ENCODE measurements around the gene CACNG8.

CACNG8 gene

GRCh38 chr19:54021363-54021762 is 58.6 kb downstream of the CACNG8 start:
- no peaks in the 10 kb centered on the region for H3K4me1 ChIP-seq (ENCODE audit: control insufficient read depth, insufficient read depth, low read depth, low read length)
- H2AFZ ChIP-seq (ENCODE audit: low read depth, low read length) = no peak overlapping the region
- WGBS = 82% methylated on average over 8 of the region's 8 CpGs
- H2BK12ac ChIP-seq (ENCODE audit: low read length in 2 of 2) = no peak overlapping the region
- no peak for DNase-seq
- no peak overlapping the region for H4K8ac ChIP-seq (ENCODE audit: low read length)
- H3K23ac ChIP-seq (ENCODE audit: low read length in 2 of 2) = no peak overlapping the region
- H2BK5ac ChIP-seq (ENCODE audit: low read depth, low read length, poor library complexity, severe bottlenecking) = no peak overlapping the region
- H3K27me3 ChIP-seq (ENCODE audit: control insufficient read depth in 1 of 2, insufficient read depth in 1 of 2, low read length in 2 of 2) = peaks cover 0 to 2% of the 10 kb centered on the region in 2 experiments
- H2BK15ac ChIP-seq (ENCODE audit: low read depth, poor library complexity, severe bottlenecking) = no peak overlapping the region
- no peak overlapping the region for H3K4ac ChIP-seq (ENCODE audit: low read depth in 1 of 2, low read length in 2 of 2)
- H3K9ac ChIP-seq (ENCODE audit: low read length) = no peak overlapping the region
- H2BK120ac ChIP-seq (ENCODE audit: low read depth, low read length) = no peak overlapping the region
- no peak overlapping the region for H3K4me2 ChIP-seq (ENCODE audit: low read length, poor library complexity, severe bottlenecking)
- peaks cover 4% of the 10 kb centered on the region for H3K9me3 ChIP-seq (ENCODE audit: control insufficient read depth, low read length)
- H4K91ac ChIP-seq (ENCODE audit: low read length) = no peak overlapping the region
- no peak overlapping the region for H3K27ac ChIP-seq (ENCODE audit: low read length, poor library complexity, severe bottlenecking)
- no peak overlapping the region for H3K14ac ChIP-seq (ENCODE audit: low read length in 2 of 2)
- no peaks in the 10 kb centered on the region for H3K79me1 ChIP-seq (replicated peaks; ENCODE audit: low read length, poor library complexity, severe bottlenecking)
- H3K18ac ChIP-seq (ENCODE audit: low read depth in 1 of 2, low read length in 2 of 2) = no peak overlapping the region
- H3K36me3 ChIP-seq (ENCODE audit: control insufficient read depth in 1 of 2, insufficient read depth in 2 of 2, low read depth in 1 of 2, low read length in 2 of 2) = no peaks in the 10 kb centered on the region
- no peak overlapping the region for H2AK5ac ChIP-seq (ENCODE audit: low read length, severe bottlenecking)
- H3K4me3 ChIP-seq (ENCODE audit: insufficient read depth in 1 of 2, low read depth in 1 of 2, low read length in 2 of 2) = no peak overlapping the region

DNA sequence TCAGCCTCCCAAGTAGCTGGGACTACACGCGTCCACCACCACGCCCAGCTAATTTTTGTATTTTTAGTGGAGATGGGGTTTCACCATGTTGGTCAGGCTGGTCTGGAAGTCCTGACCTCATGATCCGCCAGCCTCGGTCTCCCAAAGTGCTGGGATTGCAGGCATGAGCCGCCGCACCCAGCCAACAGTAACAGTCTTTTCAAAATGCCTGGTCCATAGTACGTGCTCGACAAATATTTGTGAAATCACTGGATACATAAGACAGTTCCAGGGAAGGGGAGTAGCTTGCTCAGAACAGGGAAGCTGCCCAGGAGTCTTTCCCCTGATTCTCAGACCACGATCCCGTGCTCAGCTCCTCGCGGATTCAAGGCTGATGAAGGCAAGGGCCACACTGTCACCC is 59.2 kb downstream of the CACNG8 start:
- Histone ChIP-seq H3K9me3 (ENCODE audit: control insufficient read depth, low read length) (peaks cover 4% of the 10 kb centered on the region), H2AK5ac (ENCODE audit: low read length, severe bottlenecking) (no peak overlapping the region), H3K4me2 (ENCODE audit: low read length, poor library complexity, severe bottlenecking) (no peak overlapping the region), H3K23ac (ENCODE audit: low read length in 2 of 2) (no peak overlapping the region), H4K8ac (ENCODE audit: low read length) (no peak overlapping the region), H2BK5ac (ENCODE audit: low read depth, low read length, poor library complexity, severe bottlenecking) (no peak overlapping the region), H2AFZ (ENCODE audit: low read depth, low read length) (no peak overlapping the region), H3K4me3 (ENCODE audit: insufficient read depth in 1 of 2, low read depth in 1 of 2, low read length in 2 of 2) (no peak overlapping the region), H2BK15ac (ENCODE audit: low read depth, poor library complexity, severe bottlenecking) (no peak overlapping the region), H3K27ac (ENCODE audit: low read length, poor library complexity, severe bottlenecking) (no peak overlapping the region), H2BK12ac (ENCODE audit: low read length in 2 of 2) (no peak overlapping the region), H3K14ac (ENCODE audit: low read length in 2 of 2) (no peak overlapping the region), H3K79me1 (replicated peaks; ENCODE audit: low read length, poor library complexity, severe bottlenecking) (no peaks in the 10 kb centered on the region), H4K91ac (ENCODE audit: low read length) (no peak overlapping the region), H3K9ac (ENCODE audit: low read length) (no peak overlapping the region), H3K18ac (ENCODE audit: low read depth in 1 of 2, low read length in 2 of 2) (no peak overlapping the region), H3K36me3 (ENCODE audit: control insufficient read depth in 1 of 2, insufficient read depth in 2 of 2, low read depth in 1 of 2, low read length in 2 of 2) (no peaks in the 10 kb centered on the region), H2BK120ac (ENCODE audit: low read depth, low read length) (no peak overlapping the region), H3K4ac (ENCODE audit: low read depth in 1 of 2, low read length in 2 of 2) (no peak overlapping the region), H3K27me3 (ENCODE audit: control insufficient read depth in 1 of 2, insufficient read depth in 1 of 2, low read length in 2 of 2) (no peaks in the 10 kb centered on the region), H3K4me1 (ENCODE audit: control insufficient read depth, insufficient read depth, low read depth, low read length) (no peaks in the 10 kb centered on the region)
- 92% methylated on average over 13 of the region's 13 CpGs for WGBS
- DNase-seq = no peak

DNA sequence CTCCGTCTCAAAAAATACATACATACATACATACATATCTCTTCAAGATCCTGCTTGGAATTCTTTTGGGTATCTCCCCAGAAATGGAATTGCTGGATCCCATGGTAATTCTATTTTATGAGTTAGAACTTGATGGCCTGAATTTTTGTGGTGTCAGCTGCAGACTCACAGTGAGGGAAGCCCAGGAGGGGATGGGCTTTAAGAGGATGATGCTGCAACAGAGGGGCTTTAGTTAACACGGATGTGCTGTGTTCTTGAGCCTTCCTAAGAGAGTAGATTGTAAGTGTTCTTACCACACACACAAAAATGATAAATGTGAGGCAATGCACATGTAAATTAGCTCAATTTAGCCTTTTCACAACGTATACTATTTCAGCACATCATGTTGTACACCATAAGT is 60.5 kb downstream of the CACNG8 start:
- no CpG with 5 or more reads among the region's 3 CpGs for WGBS

DNA sequence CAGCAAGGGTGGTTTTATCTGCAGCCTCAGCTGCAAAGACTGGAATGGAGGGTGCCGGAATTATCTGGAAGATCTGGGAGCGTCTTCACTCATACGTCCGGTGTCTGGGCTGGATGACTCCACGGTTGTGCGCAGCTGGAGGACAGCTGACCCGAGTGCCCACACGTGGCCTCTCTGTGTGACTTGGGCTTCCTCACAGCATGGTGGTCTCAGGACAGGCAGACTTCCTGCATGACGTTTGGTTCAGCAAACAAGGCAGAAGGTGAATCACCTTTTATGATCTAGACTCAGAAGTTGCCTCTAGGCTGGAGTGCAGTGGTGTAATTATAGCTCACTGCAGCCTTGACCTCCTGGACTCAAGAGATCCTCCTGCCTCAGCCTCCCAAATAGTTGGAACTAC is 61.9 kb downstream of the CACNG8 start:
- Histone ChIP-seq H3K9ac (ENCODE audit: low read length) (no peak overlapping the region), H3K23ac (ENCODE audit: low read length in 2 of 2) (no peak overlapping the region), H3K4me1 (ENCODE audit: control insufficient read depth, insufficient read depth, low read depth, low read length) (no peaks in the 10 kb centered on the region), H3K79me1 (replicated peaks; ENCODE audit: low read length, poor library complexity, severe bottlenecking) (no peaks in the 10 kb centered on the region), H2AFZ (ENCODE audit: low read depth, low read length) (no peak overlapping the region), H3K4me2 (ENCODE audit: low read length, poor library complexity, severe bottlenecking) (no peak overlapping the region), H2AK5ac (ENCODE audit: low read length, severe bottlenecking) (no peak overlapping the region), H3K36me3 (ENCODE audit: control insufficient read depth in 1 of 2, insufficient read depth in 2 of 2, low read depth in 1 of 2, low read length in 2 of 2) (no peaks in the 10 kb centered on the region), H3K4me3 (ENCODE audit: insufficient read depth in 1 of 2, low read depth in 1 of 2, low read length in 2 of 2) (no peak overlapping the region), H2BK120ac (ENCODE audit: low read depth, low read length) (no peak overlapping the region), H3K4ac (ENCODE audit: low read depth in 1 of 2, low read length in 2 of 2) (no peak overlapping the region), H3K18ac (ENCODE audit: low read depth in 1 of 2, low read length in 2 of 2) (no peak overlapping the region), H2BK12ac (ENCODE audit: low read length in 2 of 2) (no peak overlapping the region), H3K27me3 (ENCODE audit: control insufficient read depth in 1 of 2, insufficient read depth in 1 of 2, low read length in 2 of 2) (no peaks in the 10 kb centered on the region), H2BK5ac (ENCODE audit: low read depth, low read length, poor library complexity, severe bottlenecking) (no peak overlapping the region), H2BK15ac (ENCODE audit: low read depth, poor library complexity, severe bottlenecking) (no peak overlapping the region), H4K91ac (ENCODE audit: low read length) (no peak overlapping the region), H4K8ac (ENCODE audit: low read length) (no peak overlapping the region), H3K14ac (ENCODE audit: low read length in 2 of 2) (no peak overlapping the region), H3K9me3 (ENCODE audit: control insufficient read depth, low read length) (no peaks in the 10 kb centered on the region), H3K27ac (ENCODE audit: low read length, poor library complexity, severe bottlenecking) (no peak overlapping the region)
- 77% methylated on average over 9 of the region's 9 CpGs for WGBS
- no peak for DNase-seq

More for the DNA sequence above, 60.5 kb downstream of the CACNG8 start:
- H3K4me1 ChIP-seq (ENCODE audit: control insufficient read depth, insufficient read depth, low read depth, low read length) = no peaks in the 10 kb centered on the region
- H2AFZ ChIP-seq (ENCODE audit: low read depth, low read length) = no peak overlapping the region
- H2BK5ac ChIP-seq (ENCODE audit: low read depth, low read length, poor library complexity, severe bottlenecking) = no peak overlapping the region
- no peak overlapping the region for H3K4ac ChIP-seq (ENCODE audit: low read depth in 1 of 2, low read length in 2 of 2)
- H3K18ac ChIP-seq (ENCODE audit: low read depth in 1 of 2, low read length in 2 of 2) = no peak overlapping the region
- H2BK15ac ChIP-seq (ENCODE audit: low read depth, poor library complexity, severe bottlenecking) = no peak overlapping the region
- no peak overlapping the region for H2AK5ac ChIP-seq (ENCODE audit: low read length, severe bottlenecking)
- H3K9me3 ChIP-seq (ENCODE audit: control insufficient read depth, low read length) = no peaks in the 10 kb centered on the region
- no peak overlapping the region for H3K27ac ChIP-seq (ENCODE audit: low read length, poor library complexity, severe bottlenecking)
- H3K36me3 ChIP-seq (ENCODE audit: control insufficient read depth in 1 of 2, insufficient read depth in 2 of 2, low read depth in 1 of 2, low read length in 2 of 2) = no peaks in the 10 kb centered on the region
- no peak overlapping the region for H4K8ac ChIP-seq (ENCODE audit: low read length)
- no peak overlapping the region for H3K9ac ChIP-seq (ENCODE audit: low read length)
- no peak overlapping the region for H4K91ac ChIP-seq (ENCODE audit: low read length)
- no peak overlapping the region for H3K23ac ChIP-seq (ENCODE audit: low read length in 2 of 2)
- H2BK120ac ChIP-seq (ENCODE audit: low read depth, low read length) = no peak overlapping the region
- no peak for DNase-seq
- no peak overlapping the region for H3K4me2 ChIP-seq (ENCODE audit: low read length, poor library complexity, severe bottlenecking)
- no peak overlapping the region for H2BK12ac ChIP-seq (ENCODE audit: low read length in 2 of 2)
- H3K79me1 ChIP-seq (replicated peaks; ENCODE audit: low read length, poor library complexity, severe bottlenecking) = no peaks in the 10 kb centered on the region
- no peak overlapping the region for H3K4me3 ChIP-seq (ENCODE audit: insufficient read depth in 1 of 2, low read depth in 1 of 2, low read length in 2 of 2)
- no peak overlapping the region for H3K14ac ChIP-seq (ENCODE audit: low read length in 2 of 2)
- no peaks in the 10 kb centered on the region for H3K27me3 ChIP-seq (ENCODE audit: control insufficient read depth in 1 of 2, insufficient read depth in 1 of 2, low read length in 2 of 2)
